Measurements from ENCODE around the gene HTR1A.

The HTR1A gene

DNA sequence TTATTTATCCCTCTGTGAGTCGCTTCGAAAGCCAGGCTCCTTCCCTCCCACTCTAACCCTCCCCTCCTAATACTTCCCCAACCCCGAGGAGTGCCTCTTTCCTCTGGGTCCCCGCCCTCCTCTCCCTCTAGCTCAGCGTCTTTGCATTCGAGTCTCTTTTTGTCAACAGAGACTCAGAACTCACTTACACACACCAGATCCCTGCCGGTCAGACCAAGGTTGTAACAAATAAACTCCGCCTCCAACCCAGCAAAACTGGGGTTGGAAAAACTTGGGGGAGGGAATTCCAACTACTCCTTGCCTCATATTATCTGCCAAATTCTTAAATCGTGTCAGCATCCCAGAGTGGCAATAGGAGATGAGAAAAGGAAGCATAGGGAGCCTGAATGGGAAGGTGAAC lies at the start of gene HTR1A:
TSS of gene HTR1A (minus strand) at position 167 of the 400 bp plus-strand sequence. CDS start 726 bp downstream, outside the sequence.
- DNase-seq, result no peak

DNA sequence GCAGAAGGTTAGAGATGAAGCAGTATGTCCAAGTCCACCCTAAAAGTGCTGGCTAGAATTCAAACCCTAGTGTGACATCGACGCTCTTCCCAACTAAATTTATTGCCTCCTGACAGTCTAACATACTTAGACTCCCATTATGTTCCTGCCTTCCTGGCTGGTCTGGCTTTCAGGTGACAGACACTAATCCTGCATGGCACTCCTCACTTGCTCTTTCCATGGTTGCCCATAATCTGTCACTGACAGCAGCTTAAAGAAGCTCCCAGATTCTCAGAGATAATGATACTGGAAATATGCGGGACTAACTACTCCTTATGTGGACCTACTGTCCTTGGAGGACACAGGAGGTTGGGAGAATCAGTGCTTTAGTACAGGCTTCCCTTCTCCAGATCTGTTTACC lies 41.7 kb upstream of the HTR1A start:
- DNase-seq, result no peak

DNA sequence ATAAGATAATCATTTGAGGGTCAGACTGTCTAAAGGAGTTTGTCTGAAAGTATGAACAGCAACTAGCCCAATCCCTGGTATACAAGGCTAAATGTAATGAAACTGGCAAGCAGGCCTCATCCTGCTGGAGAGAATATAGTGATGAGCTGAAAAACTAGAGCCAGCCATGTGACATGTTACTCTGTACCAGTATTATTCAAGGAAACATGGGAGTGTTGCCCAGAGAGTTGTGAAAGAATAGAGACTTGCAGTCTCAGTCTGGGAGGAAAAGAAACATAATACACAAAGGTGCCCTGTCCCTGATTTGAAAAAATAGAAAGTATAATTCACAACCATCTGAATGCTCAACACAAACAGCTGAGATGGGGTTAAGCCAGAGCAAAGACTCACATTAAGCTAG lies 37.9 kb upstream of the HTR1A start:
- no peak for DNase-seq

DNA sequence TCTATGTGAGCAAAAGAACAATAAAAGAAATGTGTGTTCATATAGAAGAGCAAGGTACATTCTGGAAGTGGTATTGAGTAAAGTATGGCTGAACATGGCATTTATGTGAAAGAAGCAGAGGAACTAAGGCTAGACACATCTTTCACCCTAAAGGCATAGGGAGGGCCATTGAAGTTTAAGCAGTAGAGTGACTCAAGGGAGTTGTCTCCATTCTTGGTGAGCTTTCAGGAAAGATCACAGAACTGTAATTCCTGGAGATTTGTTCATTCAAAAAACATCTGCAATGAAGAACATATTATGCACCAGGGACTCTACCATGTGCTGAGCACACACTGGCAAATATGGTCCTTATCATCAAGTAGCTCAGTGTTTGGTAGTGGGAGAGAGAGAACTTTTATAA lies 24.8 kb upstream of the HTR1A start:
- no peak for DNase-seq

DNA sequence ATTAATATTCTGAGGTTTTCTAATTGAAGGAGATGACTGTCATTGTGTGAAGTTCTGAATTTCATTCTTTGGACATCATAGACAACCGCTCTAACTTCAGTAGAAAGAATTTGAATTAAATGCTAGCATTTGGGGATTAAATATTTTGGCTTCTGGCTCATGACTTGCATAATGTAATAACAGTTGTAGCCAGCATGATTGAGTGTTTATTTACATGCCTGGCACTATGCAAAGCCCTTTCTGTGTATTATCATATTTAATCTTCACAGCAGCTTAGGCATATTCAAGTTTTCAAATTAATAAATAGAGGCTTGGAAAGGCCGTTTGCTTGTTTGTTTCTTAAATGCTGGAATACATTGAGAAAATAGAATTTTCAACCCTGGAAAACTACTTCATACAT lies 19.6 kb upstream of the HTR1A start:
- DNase-seq, result no peak

DNA sequence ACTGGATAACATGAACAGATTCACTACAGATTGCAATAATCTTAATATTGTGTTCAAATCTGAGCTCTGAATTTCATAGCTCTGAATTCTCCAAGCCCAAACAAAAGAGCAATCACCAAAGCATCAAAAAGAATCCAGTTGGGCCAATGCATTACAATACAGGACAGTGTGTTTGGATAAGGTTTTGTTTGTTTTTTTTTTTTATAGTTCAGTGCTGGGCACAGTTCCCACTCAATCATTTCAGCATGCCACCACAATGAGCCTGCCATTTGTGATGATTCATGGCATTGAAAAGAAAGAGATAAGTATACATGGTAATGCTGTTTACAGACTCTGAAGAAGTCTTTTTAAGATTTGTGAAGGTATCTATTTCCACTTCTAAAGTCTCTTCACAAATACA lies 1.7 kb upstream of the HTR1A start:
- no peak for DNase-seq

DNA sequence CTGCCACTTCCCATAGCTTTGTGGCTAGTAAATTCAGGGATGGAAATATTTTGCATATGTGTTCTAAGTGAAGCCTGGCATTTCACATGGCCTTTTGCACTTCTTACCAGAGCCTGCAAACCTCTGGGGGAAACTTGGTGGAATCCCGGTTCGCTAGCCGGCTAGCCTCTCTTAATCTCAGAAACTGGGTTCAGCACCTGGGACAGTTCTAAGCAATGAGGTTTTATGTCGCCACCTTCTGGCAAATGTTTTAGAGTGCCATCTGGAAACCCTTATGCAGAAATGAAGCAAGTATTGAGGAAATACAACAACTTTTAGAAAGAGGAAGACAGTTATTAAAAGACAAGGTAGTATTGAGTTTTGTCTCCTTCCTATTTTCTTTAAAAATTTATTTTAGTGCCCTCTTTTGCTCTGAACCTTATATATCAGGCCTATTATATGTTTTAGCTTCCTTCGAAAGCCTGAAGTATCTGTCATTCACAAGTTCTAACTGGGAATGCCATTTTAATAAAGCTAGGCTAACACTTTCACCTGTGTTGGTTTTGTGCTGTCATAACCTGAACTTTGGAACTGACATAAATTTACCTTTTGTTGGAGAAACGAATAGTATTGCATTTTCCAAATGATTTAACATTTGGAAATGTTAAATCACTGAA lies 963 bp upstream of the HTR1A start:
- peak; percentile 41 to 74 for DNase-seq

DNA sequence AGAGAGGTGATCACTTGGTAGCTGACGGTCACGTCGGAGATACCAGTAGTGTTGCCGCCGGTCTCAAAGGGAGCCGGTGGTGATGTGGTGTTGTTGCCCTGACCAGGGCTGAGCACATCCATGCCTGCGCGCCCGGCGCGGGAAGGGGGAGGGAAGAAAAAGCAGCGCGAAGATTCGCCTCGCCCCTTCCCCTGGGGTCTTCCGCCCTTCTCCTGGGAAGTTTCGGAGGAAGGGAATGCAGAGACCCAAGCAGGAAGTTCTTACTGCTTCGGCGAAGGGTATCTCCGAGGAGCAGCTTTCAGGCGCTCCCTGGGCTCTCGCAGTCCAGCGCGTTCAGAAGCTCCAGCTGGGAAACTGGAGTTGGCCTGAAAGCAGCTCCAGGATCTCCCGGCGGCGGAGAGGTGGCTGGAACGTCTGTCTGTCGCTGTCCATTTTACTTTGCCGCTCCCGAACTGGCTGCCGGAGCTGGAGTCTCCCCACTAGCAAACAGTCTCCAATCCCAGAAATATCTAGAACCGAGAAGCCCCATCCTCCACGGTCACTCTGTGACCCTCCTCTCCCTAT lies 565 bp downstream of the HTR1A start:
- DNase-seq, result no peak

DNA sequence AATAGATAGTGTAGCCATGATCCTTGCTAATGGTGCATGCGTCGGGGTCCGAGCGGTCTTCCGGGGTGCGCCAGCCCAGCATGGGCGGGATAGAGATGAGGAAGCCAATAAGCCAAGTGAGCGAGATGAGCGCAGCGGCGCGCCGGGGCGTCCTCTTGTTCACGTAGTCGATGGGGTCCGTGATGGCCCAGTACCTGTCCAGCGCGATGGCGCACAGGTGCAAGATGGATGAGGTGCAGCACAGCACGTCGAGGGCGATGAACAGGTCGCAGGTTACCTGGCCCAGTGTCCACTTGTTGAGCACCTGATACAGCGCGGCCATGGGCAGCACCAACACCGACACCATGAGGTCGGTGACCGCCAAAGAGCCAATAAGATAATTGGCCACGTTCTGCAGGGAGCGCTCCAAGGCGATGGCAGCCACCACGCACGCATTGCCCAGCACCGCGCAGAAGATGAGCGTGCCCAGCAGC lies 1.1 kb downstream of the HTR1A start:
- DNase-seq, result no peak

DNA sequence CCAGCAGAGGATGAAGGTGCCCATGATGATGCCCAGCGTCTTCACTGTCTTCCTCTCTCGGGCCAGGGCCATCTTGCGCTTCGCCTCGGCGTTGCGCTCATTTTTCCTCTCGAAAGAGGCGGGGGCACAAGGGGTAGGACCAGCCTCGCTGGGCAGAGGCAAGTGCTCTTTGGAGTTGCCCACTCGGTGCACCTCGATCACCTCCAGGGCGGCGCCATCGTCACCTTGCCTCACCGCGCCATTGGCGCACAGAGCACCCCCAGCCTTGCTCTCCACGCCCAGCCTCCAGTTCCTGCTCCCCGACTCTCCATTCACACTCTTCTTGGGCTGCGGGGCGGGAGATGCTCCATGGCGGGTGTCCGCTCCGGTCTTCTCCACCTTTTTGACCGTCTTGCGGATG lies 1.6 kb downstream of the HTR1A start:
- no peak for DNase-seq

DNA sequence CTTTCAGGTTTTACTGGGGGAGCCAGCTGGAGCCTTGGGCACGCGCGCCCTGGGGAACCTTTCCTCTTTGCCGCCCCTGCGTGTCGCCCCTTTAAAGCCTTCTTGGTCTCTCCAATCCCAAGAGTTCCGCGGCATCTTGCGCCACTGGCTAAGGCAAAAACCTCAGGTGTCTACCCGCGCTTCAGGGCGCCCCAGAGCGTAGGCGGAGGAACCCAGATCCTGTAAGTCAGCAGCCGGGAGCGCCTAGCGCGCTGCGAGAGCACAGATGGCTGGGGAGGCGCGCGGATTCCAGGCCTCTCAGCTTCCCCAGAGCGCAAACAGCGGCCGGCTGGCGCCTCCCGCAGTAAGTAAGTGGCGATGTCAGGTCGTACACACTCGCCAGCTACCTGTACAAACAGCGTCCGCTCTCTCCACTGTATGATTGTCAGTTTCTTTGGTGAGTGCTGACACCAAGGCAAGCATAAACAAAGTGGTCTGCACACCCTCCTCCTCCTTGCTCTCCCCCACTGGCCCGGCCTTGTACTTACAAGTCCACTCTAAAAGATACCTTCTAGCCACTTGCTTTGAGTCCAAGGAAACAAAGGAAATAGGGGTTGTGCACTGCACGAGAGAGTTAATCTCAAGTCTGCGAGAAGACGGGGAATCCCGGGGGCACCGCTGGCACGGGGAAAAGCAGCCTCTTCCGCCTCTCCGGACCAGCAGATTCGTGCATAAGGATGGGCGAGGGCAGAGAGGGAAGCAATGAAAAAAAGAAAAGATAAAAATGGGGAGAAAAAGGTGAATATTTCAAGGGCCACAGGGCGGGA lies 2.9 kb downstream of the HTR1A start:
- DNase-seq, result no peak

DNA sequence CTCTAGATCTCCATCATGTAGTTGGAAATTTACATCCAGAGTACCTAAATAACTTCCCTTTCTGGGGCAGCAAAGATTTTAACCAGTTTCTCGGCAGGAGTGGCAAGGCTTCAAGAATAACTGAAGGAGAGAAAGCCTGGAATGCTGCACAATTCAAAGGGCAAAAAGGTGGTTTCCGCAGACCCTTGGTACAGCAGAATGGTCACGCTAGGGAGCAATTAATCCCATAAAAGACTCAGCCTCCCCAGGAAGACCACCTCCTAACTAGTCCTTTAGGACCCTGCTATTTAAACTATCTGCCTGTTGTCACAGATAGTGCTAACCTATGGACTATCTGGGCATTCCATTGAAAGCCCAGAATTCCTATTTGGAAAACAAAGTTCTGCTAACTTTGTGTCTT lies 3.6 kb downstream of the HTR1A start:
- no peak for DNase-seq

DNA sequence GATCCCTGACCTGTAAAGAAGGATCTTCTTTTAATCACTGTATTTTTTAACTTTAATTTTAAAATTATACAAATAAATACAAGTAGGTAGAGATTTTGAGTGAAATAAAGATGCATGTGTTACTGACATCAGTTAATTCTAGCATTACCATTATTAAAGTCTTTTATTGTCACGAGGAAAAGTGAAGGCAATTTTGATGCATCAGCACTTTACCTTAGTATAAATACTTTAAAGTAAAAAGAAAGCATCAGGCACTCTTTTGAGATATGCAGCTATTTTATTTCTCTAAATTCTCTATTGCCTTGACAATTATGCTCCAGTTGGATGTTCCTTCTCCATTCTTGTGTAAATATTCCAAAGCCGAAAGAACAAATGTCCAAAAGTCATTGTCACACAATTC lies 4.6 kb downstream of the HTR1A start:
- no peak for DNase-seq

DNA sequence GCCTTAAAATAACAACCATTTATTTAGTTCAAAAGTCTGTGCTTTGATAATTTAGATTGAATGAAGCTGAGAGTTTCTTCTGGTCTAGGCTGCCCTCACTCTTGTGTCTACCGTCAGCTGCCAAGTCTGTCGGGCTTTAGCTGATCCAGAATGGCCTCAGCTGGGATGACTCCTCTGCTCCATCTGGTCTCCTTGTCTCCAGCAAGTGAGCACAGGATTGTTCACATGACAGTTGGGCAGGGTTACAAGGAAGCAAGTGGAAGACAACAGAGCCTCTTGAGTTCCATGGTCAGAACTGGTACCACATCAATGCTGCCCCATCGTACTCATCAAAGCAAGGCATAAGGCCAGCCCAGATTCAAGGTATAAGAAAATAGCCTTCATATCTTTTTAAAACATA lies 9.0 kb downstream of the HTR1A start:
- no peak for DNase-seq

DNA sequence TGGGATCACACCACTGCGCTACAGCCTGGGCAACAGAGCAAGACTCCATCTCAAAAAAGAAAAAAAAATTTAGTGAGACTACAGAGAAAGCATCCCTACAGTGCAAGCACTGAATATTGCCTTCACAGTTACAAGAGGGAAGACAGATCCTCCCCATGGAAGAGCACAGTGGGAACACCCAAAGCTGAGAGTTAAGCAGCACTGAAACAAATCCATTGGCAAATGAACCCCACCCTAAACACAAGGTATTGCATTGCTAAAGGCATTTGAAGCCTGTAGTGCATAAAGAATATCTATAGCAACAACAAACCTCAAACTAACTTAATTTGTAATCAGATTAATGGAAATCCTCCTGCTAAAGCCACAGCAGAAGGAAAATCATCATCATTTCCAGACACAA lies 27.1 kb downstream of the HTR1A start:
- DNase-seq, result no peak

DNA sequence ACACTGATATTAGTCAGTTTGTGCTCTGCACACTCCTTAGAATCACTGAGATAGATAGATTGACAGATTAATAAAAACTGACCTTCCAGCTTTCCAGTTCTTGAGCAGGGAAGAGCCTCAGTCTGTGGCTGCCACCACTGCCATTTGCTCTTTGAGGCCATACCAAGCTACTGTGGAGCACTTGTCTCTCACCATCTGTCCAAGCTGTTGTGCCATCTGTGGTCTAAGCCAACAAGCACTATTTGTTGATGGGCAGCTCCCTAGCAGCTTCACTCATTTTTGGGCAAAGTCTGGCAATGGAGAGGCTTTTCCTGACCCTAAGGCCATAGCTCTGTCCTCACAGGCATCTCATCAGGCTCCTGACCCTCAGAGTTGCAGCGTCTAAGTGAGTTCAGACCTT lies 30.4 kb downstream of the HTR1A start:
- no peak for DNase-seq

DNA sequence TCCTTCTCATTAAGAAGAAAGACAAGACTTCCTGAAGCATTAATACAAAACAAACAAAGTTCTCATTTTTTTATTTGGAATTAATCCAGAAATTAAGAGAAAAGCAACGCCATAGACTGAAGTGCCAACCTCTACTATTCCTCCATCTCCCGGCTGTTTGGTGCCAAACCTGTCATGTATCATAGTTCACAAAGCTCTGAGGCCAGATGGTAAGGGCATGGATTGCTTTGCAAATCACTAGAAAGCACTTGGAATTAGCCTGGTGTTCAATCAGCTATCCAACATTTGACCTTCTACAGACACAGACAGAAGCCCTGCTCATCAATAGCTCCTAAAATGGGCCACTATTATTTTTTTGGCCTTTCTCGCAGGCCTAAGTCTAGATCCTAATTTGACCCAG lies 33.8 kb downstream of the HTR1A start:
- no peak for DNase-seq

DNA sequence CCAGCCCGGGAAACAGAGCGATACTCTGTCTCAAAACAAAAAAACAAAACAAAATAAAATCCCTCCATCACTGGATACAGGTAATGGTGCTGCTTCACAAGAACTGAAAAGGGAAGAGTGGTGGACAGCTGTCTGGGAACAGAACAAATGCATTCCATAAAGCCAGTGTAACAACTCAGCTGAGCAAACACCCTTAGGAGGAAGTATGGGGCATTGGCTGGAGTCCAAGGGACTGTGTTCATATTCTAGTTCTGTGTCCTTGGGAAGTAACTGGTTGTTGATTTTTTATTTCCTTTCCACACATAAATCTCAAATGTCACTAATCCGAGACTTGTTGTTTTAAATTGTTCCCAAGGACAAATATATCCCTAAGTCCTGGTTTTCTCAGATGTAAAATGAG lies 38.3 kb downstream of the HTR1A start:
- DNase-seq, result no peak

DNA sequence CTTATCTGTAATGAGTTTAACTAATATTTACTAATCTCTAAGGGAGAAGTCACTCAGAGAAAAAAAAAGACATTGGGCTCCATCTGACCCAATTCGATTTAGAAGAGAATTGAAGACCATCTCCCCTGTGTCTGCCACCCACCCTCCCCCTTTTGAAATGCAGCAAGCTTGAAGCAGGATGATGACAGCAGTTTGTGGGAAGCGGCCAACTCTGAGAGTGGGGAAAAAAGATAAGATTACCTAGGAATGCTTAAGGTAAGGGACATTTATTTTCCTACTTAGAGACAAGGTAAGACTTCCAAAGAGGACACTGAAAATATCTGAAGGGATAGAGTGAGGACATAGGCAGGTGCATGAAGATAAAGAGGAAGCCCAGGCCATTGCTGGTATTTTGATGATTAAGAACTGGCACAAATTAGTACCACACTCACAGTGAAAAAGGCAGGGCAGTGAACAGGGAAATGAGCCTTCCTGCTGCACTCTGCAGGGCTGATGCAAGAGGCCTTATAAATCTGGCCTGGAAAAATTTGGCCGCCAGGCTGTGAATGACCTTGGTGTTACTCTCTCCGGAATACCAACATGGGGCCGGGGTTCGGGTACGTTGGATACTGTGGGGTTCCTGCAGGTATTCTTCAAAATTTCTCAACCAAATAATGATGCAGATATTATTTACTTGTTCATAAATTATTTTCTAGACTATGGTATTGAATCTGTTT lies 42.3 kb downstream of the HTR1A start:
- no peak for DNase-seq

DNA sequence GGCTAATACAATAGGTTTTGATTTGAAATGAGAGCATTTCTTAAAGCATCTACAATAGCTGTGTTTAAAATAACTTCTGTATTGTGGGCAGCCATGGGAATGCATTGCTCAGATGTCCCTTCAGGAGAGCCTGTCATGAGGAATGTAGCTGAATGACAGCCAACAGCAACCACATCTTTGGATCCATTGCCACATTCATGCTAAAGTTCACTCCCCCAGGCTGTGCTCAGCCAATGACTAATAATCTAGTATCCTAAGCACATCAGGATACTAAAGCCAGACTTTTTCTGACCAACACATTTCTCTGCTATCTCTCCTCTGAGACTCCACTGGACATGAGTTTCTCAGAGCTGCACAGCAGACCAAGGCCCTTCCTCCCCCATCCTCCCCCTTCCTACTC lies 45.5 kb downstream of the HTR1A start:
- no peak for DNase-seq

DNA sequence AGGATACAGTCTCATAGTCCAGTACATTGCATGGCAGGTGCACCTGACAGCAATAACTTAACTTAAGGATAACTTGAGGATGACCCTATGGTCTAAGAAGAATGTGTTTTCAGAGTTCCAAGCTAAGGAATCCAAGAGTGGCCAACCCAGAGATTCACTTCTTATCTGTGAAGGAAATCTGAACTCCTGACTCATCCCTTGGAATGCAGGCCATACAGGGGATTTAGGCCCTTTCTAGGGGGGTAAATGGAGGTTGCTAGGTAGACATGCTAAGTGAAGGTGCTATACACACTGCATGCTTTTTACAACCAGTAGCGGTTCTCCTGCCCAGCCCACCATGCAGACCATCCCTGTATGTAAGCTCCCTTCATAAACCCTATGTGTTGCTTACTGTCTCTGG lies 50.4 kb downstream of the HTR1A start:
- DNase-seq, result no peak

All from AML-193 (cell line).